AG09319 (cell line): ENCODE measurements around the gene MTREX.

ENCODE experiments used
- DNase-seq: peaks from one replicate; pipeline ENCODE4 v3.0.0-alpha.2; 2010; ENCODE audit warnings: low read depth; ENCODE audit errors: extremely low read depth
- TF ChIP-seq, protein P1 (sequence below): IDR thresholded peaks from 2 replicates; pipeline ENCODE4 v1.5.1; 2011; ENCODE audit warnings: low read depth, mild to moderate bottlenecking, inconsistent platforms, low read length, moderate library complexity

MTREX gene

DNA sequence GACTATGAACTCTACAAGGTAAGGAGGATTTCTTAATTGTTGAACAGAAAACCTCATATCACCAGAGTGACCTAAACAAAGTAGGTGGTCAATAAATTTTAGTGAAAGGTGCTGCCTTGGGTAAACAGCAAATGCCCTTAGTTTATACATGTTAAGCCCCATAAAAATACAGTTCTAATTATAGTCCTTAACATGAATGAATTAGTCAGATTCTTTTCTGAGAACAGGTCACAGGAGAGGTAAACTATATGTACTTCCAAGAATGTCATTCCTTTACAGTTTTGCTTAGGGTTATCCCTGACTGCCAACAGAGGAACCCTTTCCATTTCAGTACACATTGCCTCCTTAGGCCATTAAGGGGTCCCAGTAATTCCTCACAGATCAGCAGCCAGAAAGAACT lies 162.1 kb downstream of the MTREX start:
- TF ChIP-seq, protein P1, sequence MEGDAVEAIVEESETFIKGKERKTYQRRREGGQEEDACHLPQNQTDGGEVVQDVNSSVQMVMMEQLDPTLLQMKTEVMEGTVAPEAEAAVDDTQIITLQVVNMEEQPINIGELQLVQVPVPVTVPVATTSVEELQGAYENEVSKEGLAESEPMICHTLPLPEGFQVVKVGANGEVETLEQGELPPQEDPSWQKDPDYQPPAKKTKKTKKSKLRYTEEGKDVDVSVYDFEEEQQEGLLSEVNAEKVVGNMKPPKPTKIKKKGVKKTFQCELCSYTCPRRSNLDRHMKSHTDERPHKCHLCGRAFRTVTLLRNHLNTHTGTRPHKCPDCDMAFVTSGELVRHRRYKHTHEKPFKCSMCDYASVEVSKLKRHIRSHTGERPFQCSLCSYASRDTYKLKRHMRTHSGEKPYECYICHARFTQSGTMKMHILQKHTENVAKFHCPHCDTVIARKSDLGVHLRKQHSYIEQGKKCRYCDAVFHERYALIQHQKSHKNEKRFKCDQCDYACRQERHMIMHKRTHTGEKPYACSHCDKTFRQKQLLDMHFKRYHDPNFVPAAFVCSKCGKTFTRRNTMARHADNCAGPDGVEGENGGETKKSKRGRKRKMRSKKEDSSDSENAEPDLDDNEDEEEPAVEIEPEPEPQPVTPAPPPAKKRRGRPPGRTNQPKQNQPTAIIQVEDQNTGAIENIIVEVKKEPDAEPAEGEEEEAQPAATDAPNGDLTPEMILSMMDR, result no peak
- DNase-seq, result no peak

DNA sequence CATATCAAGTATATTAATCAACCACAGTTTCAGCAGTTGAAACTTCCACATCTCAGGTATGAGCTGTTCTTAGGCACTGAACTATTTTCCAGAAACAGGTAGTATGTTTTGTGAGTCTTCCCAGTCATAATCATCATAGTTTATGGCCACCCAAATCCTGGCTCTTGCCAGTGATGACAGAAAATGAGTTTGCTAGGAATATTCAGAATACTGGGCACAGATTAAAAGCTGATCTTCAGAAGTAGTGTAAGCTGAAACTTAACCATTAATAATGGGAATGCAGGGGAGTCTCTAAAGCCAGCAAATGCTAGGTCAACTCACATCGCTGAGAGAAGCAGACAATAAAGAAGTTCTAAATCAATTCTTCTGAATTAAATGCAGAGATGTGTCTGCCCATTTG lies 162.5 kb downstream of the MTREX start:
- DNase-seq, result no peak
- TF ChIP-seq, protein P1, result no peak

DNA sequence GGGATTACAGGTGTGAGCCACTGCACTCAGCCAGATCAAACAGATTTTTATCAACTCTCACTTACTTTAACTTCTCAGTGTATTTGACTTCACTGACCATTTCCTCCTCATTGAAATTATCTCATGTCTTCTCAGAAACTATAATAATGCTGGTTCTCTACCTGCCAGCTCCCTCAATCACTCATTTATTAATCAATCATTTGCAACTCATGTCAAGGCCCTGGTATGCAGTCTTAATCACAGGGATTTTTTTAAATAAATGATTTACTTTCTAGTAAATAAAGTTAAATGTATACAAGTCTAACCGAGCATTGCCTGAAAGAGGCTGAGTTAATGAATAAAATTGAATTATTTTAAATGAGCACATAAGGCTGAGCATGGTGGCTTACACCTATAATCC lies 163.7 kb downstream of the MTREX start:
- no peak for DNase-seq
- TF ChIP-seq, protein P1, result no peak

DNA sequence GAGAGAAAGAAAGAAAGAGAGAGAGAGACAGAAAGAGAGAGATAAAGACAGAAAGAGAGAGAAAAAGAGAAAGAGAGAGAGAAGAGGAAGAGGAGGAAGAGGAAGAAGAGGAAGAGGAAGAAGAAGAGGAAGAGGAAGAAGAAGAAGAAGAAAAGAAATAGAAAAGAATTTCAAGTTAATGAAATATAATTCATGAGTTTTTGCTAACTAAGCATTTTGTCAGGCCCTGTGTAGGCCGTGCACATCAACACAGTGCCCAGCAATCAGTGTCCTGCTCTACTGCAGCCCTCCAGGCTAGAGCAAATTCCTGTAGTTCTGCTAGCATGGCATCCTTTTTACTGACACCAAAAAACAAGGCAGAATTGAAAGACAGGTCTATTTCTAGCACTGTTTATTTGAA lies 164.9 kb downstream of the MTREX start:
- TF ChIP-seq, protein P1, result no peak
- no peak for DNase-seq
